HUES6 (cell line): ENCODE measurements around the gene ERVW-1.
"Not testable (repeated sequence)": the region's sequence is repeated elsewhere in the genome, so short reads cannot be mapped to it uniquely, and the experiment has no call there.

Source experiments
- H3K27ac ChIP-seq: 2 replicates; pipeline ENCODE4 v1.7.0; 2013; ENCODE audit warnings: low read depth, mild to moderate bottlenecking, low read length, inconsistent platforms
- H3K27me3 ChIP-seq: 2 replicates; pipeline ENCODE4 v1.6.1; 2013; ENCODE audit warnings: low read length; ENCODE audit not compliant: control insufficient read depth, insufficient read depth
- H3K36me3 ChIP-seq: 2 replicates; pipeline ENCODE4 v1.6.1; 2013; ENCODE audit warnings: low read length; ENCODE audit not compliant: control insufficient read depth, insufficient read depth
- H3K4me1 ChIP-seq: 2 replicates; pipeline ENCODE4 v1.6.1; 2013; ENCODE audit warnings: low read length; ENCODE audit not compliant: control insufficient read depth, insufficient read depth
- H3K4me3 ChIP-seq: 2 replicates; pipeline ENCODE4 v1.5.1; 2013; ENCODE audit warnings: low read depth, low read length
- H3K9ac ChIP-seq: one replicate; pipeline ENCODE4 v1.6.1; 2013; ENCODE audit warnings: mild to moderate bottlenecking, low read length
- H3K9me3 ChIP-seq: 2 replicates; pipeline ENCODE4 v1.6.1; 2013; ENCODE audit warnings: low read depth, low read length; ENCODE audit not compliant: control insufficient read depth, insufficient read depth

ERVW-1 gene

GRCh38 chr7:92489634-92490033 is 11.9 kb upstream of the ERVW-1 start:
- peaks cover 83% of the 10 kb centered on the region for H3K36me3 ChIP-seq
- no peak overlapping the region for H3K9ac ChIP-seq
- no peaks in the 10 kb centered on the region for H3K9me3 ChIP-seq
- H3K27ac ChIP-seq, result no peak overlapping the region
- H3K4me3 ChIP-seq, result no peak overlapping the region
- no peaks in the 10 kb centered on the region for H3K4me1 ChIP-seq
- no peaks in the 10 kb centered on the region for H3K27me3 ChIP-seq

- no peaks in the 10 kb centered on the region for H3K27me3 ChIP-seq
- no peak overlapping the region for H3K27ac ChIP-seq
- H3K4me3 ChIP-seq, result no peak overlapping the region
- no peak overlapping the region for H3K9ac ChIP-seq
- no peaks in the 10 kb centered on the region for H3K4me1 ChIP-seq
- peaks cover 68% of the 10 kb centered on the region for H3K36me3 ChIP-seq
- H3K9me3 ChIP-seq, result no peaks in the 10 kb centered on the region
Observed at GRCh38 chr7:92487804-92488203, 10.1 kb upstream of the ERVW-1 start.

DNA sequence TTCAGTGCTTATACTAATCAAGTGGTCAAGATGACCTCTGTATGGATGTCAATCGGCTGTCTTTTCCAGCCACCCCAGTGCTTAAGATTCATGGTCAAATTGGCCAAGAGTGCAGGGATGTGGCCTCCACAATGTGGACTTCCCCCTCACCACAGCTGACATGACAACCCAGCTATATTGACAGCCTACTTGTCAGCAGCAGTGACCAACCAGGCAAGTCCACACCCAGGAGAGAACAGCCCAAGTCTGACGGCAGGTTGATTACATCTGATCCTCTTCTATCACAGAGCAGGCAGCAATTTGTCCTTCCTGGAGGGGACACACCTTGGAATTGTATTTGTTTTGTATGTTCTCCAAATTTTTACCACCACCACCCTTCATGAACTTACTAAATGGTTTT is 8.2 kb upstream of the ERVW-1 start:
- Histone ChIP-seq H3K4me1 (no peaks in the 10 kb centered on the region), H3K36me3 (peaks cover 54% of the 10 kb centered on the region), H3K27ac (no peak overlapping the region), H3K9me3 (no peaks in the 10 kb centered on the region), H3K9ac (no peak overlapping the region), H3K4me3 (no peak overlapping the region), H3K27me3 (no peaks in the 10 kb centered on the region)

DNA sequence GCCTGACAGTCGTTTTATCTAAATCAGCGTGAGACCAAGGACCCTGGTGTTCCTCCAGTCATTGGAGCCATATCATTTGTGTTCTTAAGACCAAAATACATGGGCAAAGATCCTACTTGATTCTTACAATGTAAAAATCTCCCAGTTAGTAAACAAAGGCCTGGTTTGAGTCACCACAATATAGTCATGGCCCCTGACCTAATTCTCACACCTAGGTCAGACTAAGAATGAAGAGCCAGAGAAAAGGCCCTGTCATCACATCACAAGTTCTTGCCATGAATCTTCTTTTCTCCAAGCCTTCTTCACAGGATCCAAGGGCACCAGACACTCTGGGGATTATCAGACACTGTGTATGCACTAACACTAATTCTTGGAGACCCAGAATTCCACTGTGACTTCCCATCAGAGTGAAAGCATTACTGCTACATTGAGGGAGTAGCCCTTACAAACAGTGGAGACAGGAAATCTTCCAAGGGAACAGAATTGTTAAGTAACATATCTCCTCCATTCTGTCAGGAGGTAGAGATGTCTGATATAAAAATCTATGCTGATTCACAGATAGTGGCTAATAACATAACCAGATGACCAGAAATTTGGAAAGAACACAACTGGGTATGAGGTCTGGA is 7.6 kb upstream of the ERVW-1 start:
- H3K4me3 ChIP-seq, result no peak overlapping the region
- no peak overlapping the region for H3K27ac ChIP-seq
- H3K36me3 ChIP-seq, result peaks cover 49% of the 10 kb centered on the region
- no peaks in the 10 kb centered on the region for H3K9me3 ChIP-seq
- no peaks in the 10 kb centered on the region for H3K27me3 ChIP-seq
- no peak overlapping the region for H3K9ac ChIP-seq
- no peaks in the 10 kb centered on the region for H3K4me1 ChIP-seq

- not testable (repeated sequence) for H3K9me3 ChIP-seq, H3K9ac ChIP-seq, H3K27me3 ChIP-seq, H3K27ac ChIP-seq, H3K4me1 ChIP-seq, H3K4me3 ChIP-seq
- peaks cover 38% of the 10 kb centered on the region for H3K36me3 ChIP-seq
Observed at GRCh38 chr7:92484226-92484625, 6.5 kb upstream of the ERVW-1 start.

DNA sequence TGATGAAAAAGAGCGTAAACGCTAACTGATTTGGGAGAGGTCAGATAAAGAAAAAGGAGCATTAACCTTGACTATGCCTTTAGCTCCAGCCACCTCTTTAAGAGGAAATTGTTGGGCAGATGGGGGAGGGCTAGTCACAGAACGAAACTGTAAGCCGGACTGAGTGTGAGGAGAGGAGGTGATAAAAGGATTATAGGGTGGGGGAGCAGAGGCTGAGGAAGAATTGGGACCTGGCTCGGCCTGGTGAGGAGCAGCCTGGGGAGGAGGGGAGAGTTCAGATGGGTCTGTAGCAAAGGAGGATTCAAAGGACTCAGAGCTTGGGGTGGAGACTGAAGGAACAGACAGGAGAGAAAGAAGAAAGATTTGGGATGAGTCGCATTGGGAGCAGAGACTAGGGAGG is 5.9 kb upstream of the ERVW-1 start:
- not testable (repeated sequence) for H3K4me1 ChIP-seq, H3K9ac ChIP-seq, H3K27me3 ChIP-seq, H3K9me3 ChIP-seq, H3K4me3 ChIP-seq, H3K27ac ChIP-seq
- peaks cover 32% of the 10 kb centered on the region for H3K36me3 ChIP-seq

GRCh38 chr7:92479146-92479545 is 1.4 kb upstream of the ERVW-1 start:
- not testable (repeated sequence) for H3K9me3 ChIP-seq, H3K27ac ChIP-seq, H3K27me3 ChIP-seq, H3K4me3 ChIP-seq, H3K9ac ChIP-seq, H3K36me3 ChIP-seq
- peaks cover 10% of the 10 kb centered on the region for H3K4me1 ChIP-seq

GRCh38 chr7:92478711-92479110 is 965 bp upstream of the ERVW-1 start:
- Histone ChIP-seq H3K4me1 (peaks cover 10% of the 10 kb centered on the region), H3K36me3 (no peaks in the 10 kb centered on the region), H3K9me3 (no peaks in the 10 kb centered on the region), H3K4me3 (no peak overlapping the region), H3K9ac (no peak overlapping the region), H3K27me3 (no peaks in the 10 kb centered on the region), H3K27ac (no peak overlapping the region; the same call in 1 of the 2 replicates)

GRCh38 chr7:92478095-92478494 is 349 bp upstream of the ERVW-1 start:
- Histone ChIP-seq H3K27ac (no peak overlapping the region), H3K27me3 (no peaks in the 10 kb centered on the region), H3K36me3 (no peaks in the 10 kb centered on the region), H3K4me3 (no peak overlapping the region), H3K9me3 (no peaks in the 10 kb centered on the region), H3K4me1 (peaks cover 10% of the 10 kb centered on the region), H3K9ac (no peak overlapping the region)

DNA sequence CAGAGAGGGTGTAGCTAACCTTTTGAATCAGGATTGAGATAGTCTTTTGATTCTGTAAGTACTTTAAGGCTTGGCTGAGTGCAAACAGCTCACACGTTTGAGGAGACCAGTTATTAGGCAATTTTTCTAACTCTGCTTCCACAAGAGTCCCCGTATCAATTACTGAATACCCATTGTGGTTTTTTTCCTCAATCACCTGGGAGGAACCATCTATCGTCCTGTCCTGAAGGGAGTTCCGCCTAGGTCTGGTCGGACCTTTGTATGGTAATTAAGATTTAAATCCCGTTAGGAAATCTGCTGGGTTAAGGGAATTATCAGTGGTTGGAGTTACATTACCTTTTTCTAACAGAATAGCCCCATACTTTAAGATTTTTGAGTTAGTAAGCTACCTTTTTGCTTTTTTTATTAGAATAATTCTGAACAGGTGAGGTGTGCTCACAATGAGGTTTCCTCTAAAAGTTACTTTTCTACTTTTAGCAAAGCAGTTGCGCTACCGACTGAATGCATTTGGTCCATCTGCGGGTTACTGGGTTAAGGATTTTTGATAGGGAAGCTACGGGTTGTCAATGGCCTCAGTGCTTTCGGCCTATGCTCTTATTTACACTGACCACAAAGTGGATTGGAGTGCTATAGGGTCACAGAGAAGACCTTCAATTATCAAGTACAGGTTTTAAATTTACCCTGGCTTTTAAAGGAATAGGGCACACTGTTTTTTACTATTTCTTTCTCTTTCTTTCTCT is 1.7 kb downstream of the ERVW-1 start:
- peaks cover 10% of the 10 kb centered on the region for H3K4me1 ChIP-seq
- not testable (repeated sequence) for H3K9ac ChIP-seq, H3K36me3 ChIP-seq, H3K27me3 ChIP-seq, H3K4me3 ChIP-seq, H3K9me3 ChIP-seq, H3K27ac ChIP-seq

- H3K4me3 ChIP-seq, result not testable (repeated sequence)
Observed at GRCh38 chr7:92475261-92475770, 2.4 kb downstream of the ERVW-1 start.

More at GRCh38 chr7:92475261-92475770, 2.4 kb downstream of the ERVW-1 start:
- H3K9me3 ChIP-seq, H3K9ac ChIP-seq, H3K27ac ChIP-seq, H3K36me3 ChIP-seq, H3K27me3 ChIP-seq: not testable (repeated sequence)
- H3K4me1 ChIP-seq, result peaks cover 10% of the 10 kb centered on the region
